ENCODE data around the gene VSTM4. TPM values are rescaled to one million over a fixed set of nuclear protein-coding genes. Genes with fewer than 3 reads are reported as not detected.

The VSTM4 gene
- total RNA-seq, 1 experiment from 2014 or later = not detected

GRCh38 chr10:49037187-49037586 is 78.1 kb downstream of the VSTM4 start:
- H3K36me3 Mint-ChIP-seq (ENCODE audit: insufficient read depth, unreplicated experiment) = no peaks in the 10 kb centered on the region
- no peak overlapping the region for H3K4me3 Mint-ChIP-seq (ENCODE audit: low read depth, unreplicated experiment)
- peaks cover 44% of the 10 kb centered on the region for H3K27me3 Mint-ChIP-seq (ENCODE audit: unreplicated experiment)
- no peak overlapping the region for H3K27ac Mint-ChIP-seq (ENCODE audit: unreplicated experiment)
- H3K4me1 Mint-ChIP-seq (ENCODE audit: low read depth, unreplicated experiment) = no peaks in the 10 kb centered on the region
- no peaks in the 10 kb centered on the region for H3K9me3 Mint-ChIP-seq (ENCODE audit: low read depth, unreplicated experiment)
- intact Hi-C loops (cut with micrococcal nuclease; ENCODE audit: unreplicated experiment) = no loop called here
- no peak for TF ChIP-seq CTCF (IDR thresholded peaks at IDR 0.05; ENCODE audit: unreplicated experiment)
- CTCF ChIA-PET = no interaction called here
- DNase-seq = no peak
- BruUV-seq (replicated peaks) = no TSS peak

GRCh38 chr10:49036638-49037037 is 78.7 kb downstream of the VSTM4 start:
- DNase-seq = no peak
- Mint-ChIP-seq H3K27ac (ENCODE audit: unreplicated experiment) (no peak overlapping the region), H3K4me3 (ENCODE audit: low read depth, unreplicated experiment) (no peak overlapping the region), H3K9me3 (ENCODE audit: low read depth, unreplicated experiment) (no peaks in the 10 kb centered on the region), H3K36me3 (ENCODE audit: insufficient read depth, unreplicated experiment) (no peaks in the 10 kb centered on the region), H3K27me3 (ENCODE audit: unreplicated experiment) (peaks cover 38% of the 10 kb centered on the region), H3K4me1 (ENCODE audit: low read depth, unreplicated experiment) (no peaks in the 10 kb centered on the region)
- BruUV-seq (replicated peaks) = no TSS peak
- intact Hi-C loops (cut with micrococcal nuclease; ENCODE audit: unreplicated experiment) = no loop called here
- no peak for TF ChIP-seq CTCF (IDR thresholded peaks at IDR 0.05; ENCODE audit: unreplicated experiment)
- CTCF ChIA-PET = no interaction called here

- intact Hi-C loops (cut with micrococcal nuclease; ENCODE audit: unreplicated experiment) = no loop called here
- CTCF ChIA-PET = interaction anchor here (0.6 kb wide), 1 partner anchor 1401 kb away, joined by 4 read pairs; no protein-coding TSS in a partner anchor
- no peak overlapping the region for H3K4me3 Mint-ChIP-seq (ENCODE audit: low read depth, unreplicated experiment)
These were observed 79.4 kb downstream of the VSTM4 start for GRCh38 chr10:49035920-49036319.

GRCh38 chr10:49034925-49035324 is 80.4 kb downstream of the VSTM4 start:
- DNase-seq = no peak
- Mint-ChIP-seq H3K4me3 (ENCODE audit: low read depth, unreplicated experiment) (no peak overlapping the region), H3K4me1 (ENCODE audit: low read depth, unreplicated experiment) (no peaks in the 10 kb centered on the region), H3K27me3 (ENCODE audit: unreplicated experiment) (peaks cover 22% of the 10 kb centered on the region), H3K27ac (ENCODE audit: unreplicated experiment) (no peak overlapping the region), H3K36me3 (ENCODE audit: insufficient read depth, unreplicated experiment) (no peaks in the 10 kb centered on the region), H3K9me3 (ENCODE audit: low read depth, unreplicated experiment) (no peaks in the 10 kb centered on the region)
- intact Hi-C loops (cut with micrococcal nuclease; ENCODE audit: unreplicated experiment) = no loop called here
- no peak for TF ChIP-seq CTCF (IDR thresholded peaks at IDR 0.05; ENCODE audit: unreplicated experiment)
- CTCF ChIA-PET = interaction anchor here (0.6 kb wide), 1 partner anchor 220 kb away, joined by 3 read pairs; no protein-coding TSS in a partner anchor
- BruUV-seq (replicated peaks) = no TSS peak

More at GRCh38 chr10:49035920-49036319, 79.4 kb downstream of the VSTM4 start:
- DNase-seq = no peak
- BruUV-seq (replicated peaks) = no TSS peak
- Mint-ChIP-seq H3K4me1 (ENCODE audit: low read depth, unreplicated experiment) (no peaks in the 10 kb centered on the region), H3K27ac (ENCODE audit: unreplicated experiment) (no peak overlapping the region), H3K9me3 (ENCODE audit: low read depth, unreplicated experiment) (no peaks in the 10 kb centered on the region), H3K36me3 (ENCODE audit: insufficient read depth, unreplicated experiment) (no peaks in the 10 kb centered on the region), H3K27me3 (ENCODE audit: unreplicated experiment) (peaks cover 31% of the 10 kb centered on the region)
- no peak for TF ChIP-seq CTCF (IDR thresholded peaks at IDR 0.05; ENCODE audit: unreplicated experiment)
